CD4-positive, alpha-beta T cell (primary cell): ENCODE results near the gene PIP4K2A. TPM values are rescaled to one million over a fixed set of nuclear protein-coding genes. Genes with fewer than 3 reads are reported as not detected.
"Not testable (repeated sequence)": the region's sequence is repeated elsewhere in the genome, so short reads cannot be mapped to it uniquely, and the experiment has no call there.

Source experiments
- ATAC-seq: fragments of 200-7000 bp; cut with Tn5 transposase; one replicate; pipeline ENCODE4 v1.10.0; 2022; ENCODE audit warnings: mild to moderate bottlenecking; ENCODE audit not compliant: poor library complexity
- CTCF ChIA-PET: fragments of 350-600 bp; sonication (Branson Sonifier 250); formaldehyde crosslinking; loops from one replicate; lab custom pipeline; 2021; ENCODE audit warnings: antibody characterized with exemption, inconsistent platforms; lab: Charles Lee
- POLR2A ChIA-PET: fragments of 350-600 bp; sonication (Branson Sonifier 250); formaldehyde crosslinking; loops from one replicate; lab custom pipeline; 2021; ENCODE audit warnings: antibody characterized with exemption, inconsistent platforms; lab: Charles Lee
- DNase-seq, 14 experiments: peaks; one replicate each; pipeline ENCODE4 v3.0.0-alpha.2; 2013 to 2020; ENCODE audit warnings: mixed read lengths in 2 of 14
- H3K27ac ChIP-seq, 2 donors: one replicate each; pipeline versions ENCODE4 v1.5.1 to v1.7.0; 2013; ENCODE audit warnings: low read length in 2 of 2, low read depth in 1 of 2, mild to moderate bottlenecking in 1 of 2
- H3K27me3 ChIP-seq, 2 experiments: 1 replicate in 1 of 2; 2 replicates in 1 of 2; pipeline versions ENCODE4 v1.6.1 to v1.7.0; 2013; ENCODE audit warnings: low read length in 2 of 2, control low read depth in 1 of 2, mild to moderate bottlenecking in 1 of 2, moderate library complexity in 1 of 2; ENCODE audit not compliant: insufficient read depth in 2 of 2, control insufficient read depth in 1 of 2
- H3K36me3 ChIP-seq: one replicate; pipeline ENCODE4 v1.6.1; 2013; ENCODE audit warnings: low read length, control low read depth; ENCODE audit not compliant: insufficient read depth
- H3K4me1 ChIP-seq: one replicate; pipeline ENCODE4 v1.6.1; 2013; ENCODE audit warnings: low read length, control low read depth; ENCODE audit not compliant: insufficient read depth
- H3K4me3 ChIP-seq: one replicate; pipeline ENCODE4 v1.5.1; 2013; ENCODE audit warnings: mild to moderate bottlenecking, low read length, moderate library complexity
- H3K9me3 ChIP-seq, 2 experiments: 1 replicate in 1 of 2; 2 replicates in 1 of 2; pipeline versions ENCODE4 v1.6.1 to v1.7.0; 2013; ENCODE audit warnings: low read length in 2 of 2, mild to moderate bottlenecking in 2 of 2, control low read depth in 1 of 2, moderate library complexity in 1 of 2; ENCODE audit not compliant: control insufficient read depth in 1 of 2, insufficient read depth in 1 of 2
- H3K27ac Mint-ChIP-seq: one replicate; pipeline ENCODE4 v1.8.0; 2020; ENCODE audit warnings: mixed read lengths
- H3K27me3 Mint-ChIP-seq: one replicate; pipeline ENCODE4 v1.8.0; 2021; ENCODE audit warnings: mixed read lengths
- H3K36me3 Mint-ChIP-seq: one replicate; pipeline ENCODE4 v1.8.0; 2021; ENCODE audit warnings: low read depth, mixed read lengths
- H3K4me1 Mint-ChIP-seq: one replicate; pipeline ENCODE4 v1.8.0; 2021; ENCODE audit warnings: low read depth, mixed read lengths
- H3K4me3 Mint-ChIP-seq: one replicate; pipeline ENCODE4 v1.8.0; 2020; ENCODE audit warnings: mild to moderate bottlenecking, mixed read lengths
- H3K9me3 Mint-ChIP-seq: one replicate; pipeline ENCODE4 v1.8.0; 2020; ENCODE audit warnings: mixed read lengths
- intact Hi-C, 2 experiments: fragments of 100-400 bp; cut with DNase I in 1 of 2; cut with micrococcal nuclease in 1 of 2; formaldehyde crosslinking; loops; one replicate each; pipeline versions ENCODE4 v1.15.1 to v1.9.0; 2023 to 2025; cut with DNase I, micrococcal nuclease
- total RNA-seq, 174 experiments: library from RNA in 2 of 174; stranded (reverse) in 2 of 174; gene quantifications; one replicate each; pipeline ENCODE4 v1.2.3 and lab custom pipeline; 2021 to 2026
- TF ChIP-seq, protein P1 (sequence below): fragments of 200-600 bp; IDR thresholded peaks from one replicate; pipeline ENCODE4 v1.8.0; 2022; ENCODE audit warnings: antibody characterized with exemption, mild to moderate bottlenecking

The PIP4K2A gene
- total RNA-seq, 2 experiments from 2014 or later, result 75.4 to 87.2 TPM

DNA sequence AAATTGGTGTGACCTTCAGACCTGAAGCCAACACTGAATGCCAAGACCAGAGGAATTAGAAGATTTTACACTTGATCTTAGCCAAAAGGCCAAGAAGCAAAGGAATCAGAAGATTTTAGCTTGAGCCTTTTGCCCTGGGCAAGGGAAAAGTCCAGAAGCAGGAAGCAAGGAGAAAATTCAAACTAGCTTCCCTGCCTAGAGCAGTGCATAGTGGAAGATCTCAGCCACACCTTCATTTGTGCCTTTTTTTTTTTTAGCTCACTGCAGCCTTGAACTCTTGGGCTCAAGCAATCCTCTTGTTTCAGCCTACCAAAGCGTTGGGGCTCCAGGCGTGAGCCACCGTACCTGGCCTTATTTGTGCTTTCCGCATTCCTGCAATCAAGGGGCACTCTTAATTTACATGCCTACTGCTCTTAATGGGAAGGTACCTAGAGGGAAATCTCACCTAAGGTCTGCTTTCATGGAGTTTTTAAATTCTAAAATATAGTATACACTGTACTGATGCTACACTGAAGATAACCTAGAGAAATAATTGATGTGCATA is 8.3 kb upstream of the PIP4K2A start:
- H3K27ac Mint-ChIP-seq, result no peak overlapping the region
- Histone ChIP-seq H3K9me3 (no peaks in the 10 kb centered on the region), H3K36me3 (no peaks in the 10 kb centered on the region), H3K4me1 (peaks cover 5% of the 10 kb centered on the region), H3K27ac (no peak overlapping the region), H3K4me3 (no peak overlapping the region), H3K27me3 (no peaks in the 10 kb centered on the region)
- ChIA-PET CTCF (no interaction called here), POLR2A (no interaction called here)
- TF ChIP-seq, protein P1, sequence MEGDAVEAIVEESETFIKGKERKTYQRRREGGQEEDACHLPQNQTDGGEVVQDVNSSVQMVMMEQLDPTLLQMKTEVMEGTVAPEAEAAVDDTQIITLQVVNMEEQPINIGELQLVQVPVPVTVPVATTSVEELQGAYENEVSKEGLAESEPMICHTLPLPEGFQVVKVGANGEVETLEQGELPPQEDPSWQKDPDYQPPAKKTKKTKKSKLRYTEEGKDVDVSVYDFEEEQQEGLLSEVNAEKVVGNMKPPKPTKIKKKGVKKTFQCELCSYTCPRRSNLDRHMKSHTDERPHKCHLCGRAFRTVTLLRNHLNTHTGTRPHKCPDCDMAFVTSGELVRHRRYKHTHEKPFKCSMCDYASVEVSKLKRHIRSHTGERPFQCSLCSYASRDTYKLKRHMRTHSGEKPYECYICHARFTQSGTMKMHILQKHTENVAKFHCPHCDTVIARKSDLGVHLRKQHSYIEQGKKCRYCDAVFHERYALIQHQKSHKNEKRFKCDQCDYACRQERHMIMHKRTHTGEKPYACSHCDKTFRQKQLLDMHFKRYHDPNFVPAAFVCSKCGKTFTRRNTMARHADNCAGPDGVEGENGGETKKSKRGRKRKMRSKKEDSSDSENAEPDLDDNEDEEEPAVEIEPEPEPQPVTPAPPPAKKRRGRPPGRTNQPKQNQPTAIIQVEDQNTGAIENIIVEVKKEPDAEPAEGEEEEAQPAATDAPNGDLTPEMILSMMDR, result no peak
- no peak for ATAC-seq
- no peaks in the 10 kb centered on the region for H3K36me3 Mint-ChIP-seq
- intact Hi-C loops, result no loop called here
- DNase-seq, result no peak
- H3K4me1 Mint-ChIP-seq, result peaks cover 21% of the 10 kb centered on the region
- no peaks in the 10 kb centered on the region for H3K27me3 Mint-ChIP-seq
- H3K9me3 Mint-ChIP-seq, result no peaks in the 10 kb centered on the region
- H3K4me3 Mint-ChIP-seq, result no peak overlapping the region

DNA sequence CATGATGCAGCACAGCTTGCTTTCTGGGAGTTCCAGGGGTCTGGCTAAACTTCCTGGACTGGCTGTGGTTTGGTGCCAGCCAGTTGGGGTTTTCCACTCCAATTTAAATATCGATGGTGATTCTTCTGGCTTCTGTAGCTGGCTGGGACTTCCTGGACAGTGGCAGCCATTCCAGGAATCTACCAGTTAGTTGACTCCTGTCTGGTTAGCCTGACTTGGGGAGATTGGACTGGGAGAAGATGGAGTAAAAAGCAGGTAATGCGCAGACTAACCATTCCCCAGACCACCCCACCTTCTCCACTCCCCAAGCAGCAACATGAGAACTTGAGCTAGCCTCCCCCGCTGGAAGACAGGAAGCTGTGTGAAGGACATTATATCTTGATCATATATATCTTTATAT is 6.3 kb upstream of the PIP4K2A start:
- Histone ChIP-seq H3K4me1 (peaks cover 7% of the 10 kb centered on the region), H3K27me3 (no peaks in the 10 kb centered on the region), H3K9me3 (no peaks in the 10 kb centered on the region), H3K27ac (no peak overlapping the region), H3K36me3 (no peaks in the 10 kb centered on the region), H3K4me3 (no peak overlapping the region)
- POLR2A ChIA-PET, result interaction anchor here (0.6 to 1.4 kb wide), 2 partner anchors 30 to 65 kb away, joined by 3 read pairs; no protein-coding TSS in a partner anchor
- ATAC-seq (no peak), DNase-seq (no peak)
- Mint-ChIP-seq H3K9me3 (no peaks in the 10 kb centered on the region), H3K36me3 (no peaks in the 10 kb centered on the region), H3K27me3 (no peaks in the 10 kb centered on the region), H3K27ac (no peak overlapping the region), H3K4me3 (no peak overlapping the region), H3K4me1 (peaks cover 21% of the 10 kb centered on the region)
- CTCF ChIA-PET, result interaction anchor here (1.1 to 1.4 kb wide), 2 partner anchors 11 to 17 kb away, joined by 3 to 4 read pairs; no protein-coding TSS in a partner anchor
- TF ChIP-seq, protein P1, result no peak
- intact Hi-C loops, result no loop called here

DNA sequence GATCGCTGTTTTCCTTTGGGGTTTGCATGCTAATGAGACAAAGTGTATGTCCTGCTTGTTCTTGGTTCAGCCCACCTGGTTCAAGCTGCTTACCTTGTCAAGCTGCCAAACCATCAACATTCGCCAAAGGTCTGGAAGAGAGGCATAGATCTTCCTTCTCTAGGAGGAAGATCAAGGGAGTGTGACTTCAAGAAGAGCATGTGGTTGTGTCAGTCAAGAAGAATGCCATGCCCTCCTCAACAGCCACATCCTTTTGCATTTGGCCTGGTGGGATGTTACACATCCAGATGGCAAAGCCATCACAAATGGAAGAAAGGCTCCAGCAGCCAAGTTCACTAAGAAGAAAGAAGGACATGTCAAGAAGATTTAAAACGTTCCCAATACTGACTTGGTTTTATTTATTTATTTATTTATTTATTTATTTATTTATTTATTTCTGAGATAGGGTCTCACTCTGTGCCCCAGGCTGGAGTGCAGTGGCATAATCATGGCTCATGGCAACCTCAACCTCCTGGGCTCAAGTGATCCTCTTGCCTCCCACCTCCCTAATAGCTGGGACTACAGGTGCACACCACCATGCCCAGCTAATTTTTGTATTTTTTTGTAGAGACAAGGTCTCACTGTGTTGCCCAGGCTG is 5.1 kb upstream of the PIP4K2A start:
- ATAC-seq, result no peak
- no peaks in the 10 kb centered on the region for H3K27me3 Mint-ChIP-seq
- Histone ChIP-seq H3K27me3 (no peaks in the 10 kb centered on the region), H3K9me3 (no peaks in the 10 kb centered on the region), H3K4me1 (peaks cover 14% of the 10 kb centered on the region), H3K27ac (no peak overlapping the region), H3K36me3 (no peaks in the 10 kb centered on the region), H3K4me3 (no peak overlapping the region)
- no peaks in the 10 kb centered on the region for H3K9me3 Mint-ChIP-seq
- intact Hi-C loops, result loop anchor here in 1 of 2 experiments (10.0 kb wide), 1 partner anchor 395 kb away; the partner anchor contains the start of gene BMI1
- no peak overlapping the region for H3K4me3 Mint-ChIP-seq
- H3K4me1 Mint-ChIP-seq, result peaks cover 27% of the 10 kb centered on the region
- ChIA-PET POLR2A (no interaction called here), CTCF (interaction anchor here (1.1 to 1.4 kb wide), 2 partner anchors 12 to 16 kb away, joined by 3 to 4 read pairs; no protein-coding TSS in a partner anchor)
- DNase-seq, result no peak
- H3K36me3 Mint-ChIP-seq, result peaks cover 4% of the 10 kb centered on the region
- TF ChIP-seq, protein P1, result no peak
- no peak overlapping the region for H3K27ac Mint-ChIP-seq

DNA sequence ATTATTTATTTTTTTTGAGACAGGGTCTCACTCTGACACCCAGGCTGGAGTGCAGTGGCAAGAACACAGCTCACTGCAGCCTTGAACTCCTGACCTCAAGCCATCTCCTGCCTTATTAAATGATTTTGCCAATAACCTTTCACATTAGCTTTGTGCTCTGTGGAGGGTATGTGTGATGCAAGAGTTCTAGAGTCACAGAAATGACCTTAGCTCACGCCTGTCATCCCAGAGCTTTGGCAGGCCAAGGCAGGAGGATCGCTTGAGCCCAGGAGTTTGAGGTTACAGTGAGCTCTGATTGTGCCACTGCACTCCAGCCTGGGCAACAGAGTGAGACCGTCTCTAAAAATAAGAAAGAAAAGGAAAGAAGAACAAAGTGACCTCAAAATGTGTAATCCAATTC is 4.3 kb upstream of the PIP4K2A start:
- POLR2A ChIA-PET, result interaction anchor here (0.6 to 0.7 kb wide), 2 partner anchors 94 to 741 kb away, joined by 3 to 4 read pairs; no protein-coding TSS in a partner anchor
- intact Hi-C loops, result loop anchor here in 1 of 2 experiments (10.0 kb wide), 1 partner anchor 394 kb away; the partner anchor contains the start of gene BMI1
- H3K36me3 ChIP-seq, H3K4me3 ChIP-seq, H3K27me3 Mint-ChIP-seq, H3K27ac Mint-ChIP-seq, H3K27me3 ChIP-seq, H3K36me3 Mint-ChIP-seq, H3K9me3 ChIP-seq, H3K27ac ChIP-seq, DNase-seq, H3K9me3 Mint-ChIP-seq, CTCF ChIA-PET, H3K4me3 Mint-ChIP-seq, ATAC-seq: not testable (repeated sequence)
- peaks cover 20% of the 10 kb centered on the region for H3K4me1 Mint-ChIP-seq
- peaks cover 14% of the 10 kb centered on the region for H3K4me1 ChIP-seq
